Right lobe of liver (tissue), 4 donors: ENCODE results near the gene CLRN3.

Source experiments
- CTCF ChIP-seq, 4 donors: fragments of 200-600 bp in 3 of 4; fragments of 450-650 bp in 1 of 4; IDR thresholded peaks; one replicate each; pipeline versions ENCODE4 v1.5.1 to v1.8.0; 2016 to 2022; ENCODE audit warnings: antibody characterized with exemption in 4 of 4, mild to moderate bottlenecking in 2 of 4
- POLR2A ChIP-seq: fragments of 450-650 bp; IDR thresholded peaks from one replicate; pipeline ENCODE4 v1.6.1; 2017; ENCODE audit warnings: antibody characterized with exemption, mild to moderate bottlenecking
- donor health status: DM: no; HTN: no; CAD: no.
- donor health status: DM: no; HTN: no; CAD: no.
- donor health status: DM: no; HTN: yes; CAD: no.

GRCh38 chr10:127836966-127837365 lies 55.8 kb downstream of the CLRN3 start:
- no peak for TF ChIP-seq CTCF (IDR thresholded peaks at IDR 0.05)
- TF ChIP-seq POLR2A, result no peak
